Lower leg skin (tissue), 4 donors: ENCODE measurements around the gene FRRS1. TPM values are rescaled to one million over a fixed set of nuclear protein-coding genes. Genes with fewer than 3 reads are reported as not detected.

Experiments
- DNase-seq, 2 donors: peaks; one replicate each; pipeline ENCODE4 v3.0.0-alpha.2; 2019; ENCODE audit warnings: low spot score in 2 of 2
- H3K4me3 ChIP-seq: fragments of 200-600 bp; sonication (generic); 2 replicates; pipeline ENCODE4 v1.5.1; 2017; ENCODE audit warnings: mild to moderate bottlenecking, low read depth; ENCODE audit not compliant: poor library complexity, severe bottlenecking
- CTCF ChIP-seq, 3 donors: fragments of 450-650 bp; IDR thresholded peaks; one replicate each; pipeline ENCODE4 v1.5.1; 2016; ENCODE audit warnings: antibody characterized with exemption in 3 of 3, mild to moderate bottlenecking in 3 of 3, moderate library complexity in 2 of 3
- POLR2A ChIP-seq, 2 donors: fragments of 450-650 bp; IDR thresholded peaks; one replicate each; pipeline ENCODE4 v1.6.1; 2016 to 2017; ENCODE audit warnings: antibody characterized with exemption in 2 of 2, mild to moderate bottlenecking in 1 of 2, moderate library complexity in 1 of 2
- WGBS, 2 donors: methylation state at CpG; one replicate each; pipeline ENCODE4 v1.1.5; 2018; 5-methylcytosine and 5-hydroxymethylcytosine counted together
- intact Hi-C: fragments of 100-400 bp; cut with DNase I; formaldehyde crosslinking; loops from one replicate; pipeline ENCODE4 v1.15.0; 2023; ENCODE audit warnings: low total_unique reads
- total RNA-seq, 4 donors: library from RNA; depleted of rRNA; stranded (reverse); fragments of >200 nt; gene quantifications; one replicate each; pipeline ENCODE4 v1.1.0, GENCODE V29; 2016

FRRS1 gene
- total RNA-seq, 4 donors from 2014 or later: 25.0 to 37.1 (median 28.2) TPM

DNA sequence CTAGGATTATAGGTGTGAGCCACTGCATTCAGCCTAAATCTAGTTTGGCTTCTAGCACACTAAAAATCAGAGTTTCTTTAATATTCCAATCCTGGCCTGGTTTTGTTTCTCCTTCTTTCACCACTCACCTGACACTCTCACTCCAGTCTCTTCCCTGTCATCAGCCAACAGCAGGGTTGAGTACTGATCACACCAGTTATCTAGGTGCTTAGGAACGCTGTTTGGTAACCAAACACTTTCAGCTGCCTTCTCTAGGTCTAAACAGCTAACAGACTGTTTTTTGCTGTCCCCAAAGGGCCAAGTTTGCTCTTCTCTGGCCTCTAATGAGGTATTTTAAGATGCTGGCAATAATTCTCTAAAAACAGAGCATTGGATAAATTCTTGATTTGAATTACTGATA lies 17.7 kb upstream of the FRRS1 start:
- WGBS, 2 donors: 46 to 48% methylated on average over 1 of the region's 1 CpG
- TF ChIP-seq POLR2A (IDR thresholded peaks at IDR 0.05) (no peak), CTCF (IDR thresholded peaks at IDR 0.05) (no peak)
- H3K4me3 ChIP-seq: no peak overlapping the region
- DNase-seq: no peak
- intact Hi-C loops: no loop called here

DNA sequence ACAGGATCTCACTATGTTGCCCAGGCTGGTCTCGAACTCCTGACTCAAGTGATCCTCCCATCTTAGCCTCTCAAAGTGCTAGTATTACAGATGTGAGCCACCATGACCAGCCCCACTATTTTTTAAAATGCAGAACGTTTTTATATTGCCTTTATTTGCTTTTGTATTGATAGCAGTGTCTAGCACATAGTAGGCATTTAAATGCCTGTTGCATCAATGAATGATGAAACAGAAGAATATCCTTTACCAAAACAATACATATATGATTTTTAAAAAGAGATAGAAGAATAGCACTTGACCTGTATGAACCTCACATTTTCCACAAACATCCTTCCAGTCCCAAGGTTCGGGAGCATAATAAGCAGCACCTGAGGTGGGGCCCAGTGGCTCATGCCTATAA lies 16.5 kb upstream of the FRRS1 start:
- no peak for TF ChIP-seq POLR2A (IDR thresholded peaks at IDR 0.05)
- TF ChIP-seq CTCF (IDR thresholded peaks at IDR 0.05): no peak
- 73 to 78% methylated on average over 3 of the region's 3 CpGs for WGBS, 2 donors
- intact Hi-C loops: no loop called here
- no peak for DNase-seq
- no peak overlapping the region for H3K4me3 ChIP-seq

GRCh38 chr1:99782397-99782796 lies 16.0 kb upstream of the FRRS1 start:
- TF ChIP-seq POLR2A (IDR thresholded peaks at IDR 0.05) (no peak), CTCF (IDR thresholded peaks at IDR 0.05) (no peak)
- H3K4me3 ChIP-seq: no peak overlapping the region
- no peak for DNase-seq
- 94 to 96% methylated on average over 1 of the region's 1 CpG for WGBS, 2 donors
- intact Hi-C loops: no loop called here

GRCh38 chr1:99781798-99782197 lies 15.4 kb upstream of the FRRS1 start:
- no peak overlapping the region for H3K4me3 ChIP-seq
- no peak for DNase-seq
- WGBS, 2 donors: 73 to 75% methylated on average over 3 of the region's 3 CpGs
- no peak for TF ChIP-seq CTCF (IDR thresholded peaks at IDR 0.05)
- TF ChIP-seq POLR2A (IDR thresholded peaks at IDR 0.05): no peak
- intact Hi-C loops: no loop called here

GRCh38 chr1:99777752-99778151 lies 11.3 kb upstream of the FRRS1 start:
- intact Hi-C loops: no loop called here
- DNase-seq: no peak
- H3K4me3 ChIP-seq: no peak overlapping the region
- 49 to 68% methylated on average over 3 of the region's 3 CpGs for WGBS, 2 donors
- TF ChIP-seq POLR2A (IDR thresholded peaks at IDR 0.05) (no peak), CTCF (IDR thresholded peaks at IDR 0.05) (no peak)

DNA sequence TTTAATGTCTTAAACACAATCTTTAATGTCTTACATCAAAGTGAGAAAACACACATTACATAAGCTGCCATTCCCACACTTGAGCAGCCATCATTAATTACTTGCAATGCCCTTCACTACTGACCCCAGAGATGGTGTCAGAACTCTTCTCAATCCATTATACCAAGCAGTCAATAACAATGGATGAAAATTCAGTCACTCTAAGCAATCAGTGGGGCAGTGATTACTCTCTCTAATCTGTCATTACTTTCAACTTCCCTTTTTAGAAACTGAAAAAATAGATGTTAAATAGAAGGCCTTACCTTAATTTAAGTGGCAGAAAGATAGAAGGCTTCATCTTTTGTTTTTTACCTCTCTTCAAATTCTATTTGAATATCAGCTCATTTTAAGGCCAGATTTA lies 9.7 kb upstream of the FRRS1 start:
- intact Hi-C loops: no loop called here
- TF ChIP-seq POLR2A (IDR thresholded peaks at IDR 0.05) (no peak), CTCF (IDR thresholded peaks at IDR 0.05) (no peak)
- H3K4me3 ChIP-seq: no peak overlapping the region
- no peak for DNase-seq
